GM12875 (cell line): ENCODE data around the gene MEI1.

Source experiments
- H3K4me3 ChIP-seq: one replicate; pipeline ENCODE4 v1.5.1; 2011; ENCODE audit warnings: low read depth, low read length, control low read depth
- TF ChIP-seq, protein P1 (sequence below): IDR thresholded peaks from 2 replicates; pipeline ENCODE4 v1.5.1; 2011; ENCODE audit warnings: low read depth, mild to moderate bottlenecking, control low read depth, inconsistent platforms, low read length, moderate library complexity, borderline replicate concordance; ENCODE audit not compliant: insufficient read depth

Gene MEI1

DNA sequence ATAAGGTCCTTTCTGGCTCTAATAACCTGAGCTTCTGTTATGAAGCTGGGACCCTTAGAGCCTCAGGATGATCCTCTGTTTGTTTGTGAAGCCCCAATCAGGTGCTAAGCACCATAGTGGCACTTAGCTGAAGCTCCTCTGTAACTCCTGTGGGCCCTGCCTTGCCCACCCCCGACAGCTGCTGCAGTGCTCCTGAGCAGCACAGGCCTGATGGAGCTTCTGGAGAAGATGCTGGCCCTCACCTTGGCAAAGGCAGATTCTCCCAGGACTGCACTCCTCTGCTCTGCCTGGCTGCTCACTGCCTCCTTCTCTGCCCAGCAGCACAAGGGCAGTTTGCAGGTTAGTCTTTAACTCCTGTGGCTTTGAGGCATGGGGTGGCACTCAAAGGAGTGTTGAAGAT is 82.2 kb downstream of the MEI1 start:
- H3K4me3 ChIP-seq: peak overlapping the region; percentile 65
- TF ChIP-seq, protein P1, sequence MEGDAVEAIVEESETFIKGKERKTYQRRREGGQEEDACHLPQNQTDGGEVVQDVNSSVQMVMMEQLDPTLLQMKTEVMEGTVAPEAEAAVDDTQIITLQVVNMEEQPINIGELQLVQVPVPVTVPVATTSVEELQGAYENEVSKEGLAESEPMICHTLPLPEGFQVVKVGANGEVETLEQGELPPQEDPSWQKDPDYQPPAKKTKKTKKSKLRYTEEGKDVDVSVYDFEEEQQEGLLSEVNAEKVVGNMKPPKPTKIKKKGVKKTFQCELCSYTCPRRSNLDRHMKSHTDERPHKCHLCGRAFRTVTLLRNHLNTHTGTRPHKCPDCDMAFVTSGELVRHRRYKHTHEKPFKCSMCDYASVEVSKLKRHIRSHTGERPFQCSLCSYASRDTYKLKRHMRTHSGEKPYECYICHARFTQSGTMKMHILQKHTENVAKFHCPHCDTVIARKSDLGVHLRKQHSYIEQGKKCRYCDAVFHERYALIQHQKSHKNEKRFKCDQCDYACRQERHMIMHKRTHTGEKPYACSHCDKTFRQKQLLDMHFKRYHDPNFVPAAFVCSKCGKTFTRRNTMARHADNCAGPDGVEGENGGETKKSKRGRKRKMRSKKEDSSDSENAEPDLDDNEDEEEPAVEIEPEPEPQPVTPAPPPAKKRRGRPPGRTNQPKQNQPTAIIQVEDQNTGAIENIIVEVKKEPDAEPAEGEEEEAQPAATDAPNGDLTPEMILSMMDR: no peak

GRCh38 chr22:41782316-41782715 is 83.0 kb downstream of the MEI1 start:
- H3K4me3 ChIP-seq: peak overlapping the region; percentile 40
- TF ChIP-seq, protein P1: no peak

DNA sequence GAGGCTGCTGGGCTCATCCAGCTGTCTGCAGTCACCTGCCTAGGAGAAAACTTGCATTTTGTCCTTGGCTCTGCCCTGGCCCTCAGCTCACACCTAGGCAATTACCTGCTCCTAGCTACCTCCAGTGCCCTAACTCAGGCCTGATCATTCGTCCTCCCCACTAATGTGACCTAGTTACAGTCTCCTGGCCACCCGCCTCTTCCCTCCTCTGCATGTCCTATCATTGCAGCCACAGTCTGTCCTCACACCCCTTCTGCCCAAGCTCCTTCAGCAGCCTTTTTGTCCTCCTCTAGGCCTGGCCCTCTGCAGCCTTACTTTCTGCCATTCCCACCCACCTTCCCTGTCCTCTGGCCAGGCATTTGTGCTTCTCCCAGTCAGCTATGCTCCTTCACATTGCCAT is 83.4 kb downstream of the MEI1 start:
- peak overlapping the region; percentile 40 for H3K4me3 ChIP-seq
- TF ChIP-seq, protein P1: no peak

GRCh38 chr22:41787331-41787730 is 88.0 kb downstream of the MEI1 start:
- no peak overlapping the region for H3K4me3 ChIP-seq
- TF ChIP-seq, protein P1: no peak

- TF ChIP-seq, protein P1: no peak
- H3K4me3 ChIP-seq: no peak overlapping the region
Observed at GRCh38 chr22:41793871-41794270, 94.6 kb downstream of the MEI1 start.

GRCh38 chr22:41798736-41799135 is 99.4 kb downstream of the MEI1 start:
- TF ChIP-seq, protein P1: no peak
- H3K4me3 ChIP-seq: no peak overlapping the region

DNA sequence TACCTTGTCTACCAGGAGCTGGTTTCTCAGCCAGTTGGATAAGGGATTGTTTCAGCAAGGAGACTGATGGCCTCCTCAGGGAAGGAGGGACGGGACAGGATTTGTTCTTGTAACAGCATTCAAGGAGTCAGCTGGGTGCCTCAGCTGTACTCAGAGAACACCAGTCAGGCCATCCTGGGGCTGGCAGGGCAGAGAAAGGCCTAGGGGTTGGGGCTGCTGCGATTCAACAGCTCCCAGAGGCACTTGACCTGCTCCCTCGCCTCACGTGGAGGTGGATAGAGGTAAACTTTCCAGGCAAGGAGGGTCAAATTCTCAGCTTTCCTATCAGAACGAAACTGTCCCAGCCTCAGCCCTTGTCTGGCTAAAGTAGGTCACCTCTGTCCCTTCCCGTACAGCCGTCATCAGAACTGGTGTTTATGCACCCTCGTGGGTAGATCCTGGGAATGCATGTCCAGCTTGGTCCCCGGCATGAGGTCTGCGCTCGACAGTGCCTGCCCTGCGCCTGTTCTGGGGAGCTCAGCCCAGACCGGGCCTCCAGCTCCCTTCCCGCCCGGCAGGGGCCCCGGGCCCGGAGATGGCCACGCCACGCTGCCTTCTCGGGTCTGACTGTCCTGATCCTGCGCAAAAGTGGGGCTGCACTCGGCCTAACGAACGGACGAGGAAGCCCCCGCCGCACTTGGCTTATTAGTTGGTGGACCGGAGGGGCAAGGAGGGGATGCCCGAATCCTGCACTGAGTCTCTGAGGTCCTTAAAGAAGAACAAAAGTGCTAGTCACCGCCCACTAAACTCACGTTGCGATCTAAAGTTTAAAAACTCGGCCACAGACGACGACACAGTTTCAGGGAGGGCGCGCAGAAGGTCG is 100.4 kb downstream of the MEI1 start:
- TF ChIP-seq, protein P1: no peak
- H3K4me3 ChIP-seq: peak overlapping the region; percentile 99
